COR-L47 (cell line): ENCODE measurements around the gene ADAMTS16.

Experiments used
- DNase-seq: peaks from one replicate; lab custom pipeline; 2025; lab: John Stamatoyannopoulos, UW

Gene ADAMTS16

GRCh38 chr5:5234912-5235311, 94.8 kb downstream of the ADAMTS16 start:
- no peak for DNase-seq

DNA sequence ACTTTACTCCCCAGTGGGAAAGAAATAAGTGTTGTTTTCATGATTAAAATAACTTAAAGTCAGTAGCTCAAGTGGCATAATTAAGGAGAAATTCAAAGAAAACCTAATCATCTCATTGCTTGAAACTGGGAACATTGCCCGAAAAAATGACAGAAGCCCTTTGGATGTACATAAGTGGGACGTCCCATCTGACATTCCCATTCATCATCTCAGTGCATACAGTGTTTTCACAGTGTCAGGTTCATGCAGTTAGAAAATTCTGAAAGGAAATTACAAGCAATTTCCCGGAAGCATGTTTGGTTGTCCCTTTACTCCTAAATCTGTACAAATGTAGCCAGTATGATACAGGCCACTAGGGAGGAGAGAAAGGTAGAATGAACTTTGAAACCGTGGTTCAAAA, 95.6 kb downstream of the ADAMTS16 start:
- no peak for DNase-seq

DNA sequence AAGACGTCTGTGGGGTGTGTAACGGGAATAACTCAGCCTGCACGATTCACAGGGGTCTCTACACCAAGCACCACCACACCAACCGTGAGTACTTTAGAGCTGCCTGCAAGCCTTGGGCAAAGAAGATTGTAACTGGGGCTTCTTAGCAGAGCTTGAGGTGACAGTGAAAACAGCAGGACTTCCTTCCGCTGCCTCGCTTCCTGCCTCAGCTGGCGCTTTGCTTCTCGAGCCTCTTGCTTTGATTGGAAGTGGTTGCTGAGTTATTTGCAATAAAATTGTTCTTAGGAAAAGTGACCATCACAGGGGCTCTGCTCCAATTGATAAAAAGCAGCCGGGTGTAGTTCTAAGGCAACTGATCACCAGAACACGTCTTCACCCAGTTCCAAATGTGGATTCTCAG, 99.1 kb downstream of the ADAMTS16 start:
- no peak for DNase-seq

GRCh38 chr5:5240234-5240633, 100.1 kb downstream of the ADAMTS16 start:
- no peak for DNase-seq

GRCh38 chr5:5242056-5242455, 101.9 kb downstream of the ADAMTS16 start:
- DNase-seq = no peak

- no peak for DNase-seq
Observed at GRCh38 chr5:5246736-5247135, 106.6 kb downstream of the ADAMTS16 start.

- no peak for DNase-seq
Observed at GRCh38 chr5:5250758-5251157, 110.6 kb downstream of the ADAMTS16 start.

DNA sequence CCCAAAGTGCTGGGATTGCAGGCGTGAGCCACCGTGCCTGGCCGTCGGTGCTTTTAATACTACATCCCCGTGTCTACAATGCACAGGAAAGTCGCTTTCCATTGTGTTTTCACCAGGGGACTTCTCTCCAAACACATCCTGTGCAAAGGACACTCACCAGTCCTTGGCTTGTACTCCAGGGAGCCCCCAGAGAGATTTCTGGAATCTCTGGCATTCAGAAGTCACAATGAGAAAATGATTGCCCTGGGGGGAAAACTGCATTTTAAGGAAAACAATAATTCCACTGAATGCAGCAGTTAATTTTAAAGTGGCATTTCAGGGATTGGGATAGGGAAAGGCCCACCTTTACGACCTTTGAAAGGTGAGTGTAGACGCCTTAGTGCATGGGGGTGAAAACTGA, 112.0 kb downstream of the ADAMTS16 start:
- no peak for DNase-seq

- DNase-seq = no peak
Observed at GRCh38 chr5:5257353-5257752, 117.2 kb downstream of the ADAMTS16 start.

DNA sequence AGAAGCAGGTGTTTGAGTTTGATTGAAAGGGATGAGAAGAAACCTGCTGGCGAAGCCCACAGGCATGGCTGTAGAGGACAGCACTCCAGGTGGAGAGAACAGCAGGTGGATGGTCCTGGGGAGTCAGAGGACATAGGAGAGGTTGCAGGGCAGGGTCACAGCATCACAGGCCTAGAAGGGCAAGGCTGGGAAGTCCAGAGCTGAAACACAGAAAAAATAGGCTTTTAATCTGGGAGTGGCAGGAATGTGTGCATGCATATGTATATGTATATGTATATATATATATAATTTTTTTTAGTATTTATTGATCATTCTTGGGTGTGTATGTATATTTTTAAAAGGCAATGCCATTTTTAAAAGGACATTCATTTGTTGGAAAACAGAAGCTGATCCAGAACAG, 118.4 kb downstream of the ADAMTS16 start:
- no peak for DNase-seq

DNA sequence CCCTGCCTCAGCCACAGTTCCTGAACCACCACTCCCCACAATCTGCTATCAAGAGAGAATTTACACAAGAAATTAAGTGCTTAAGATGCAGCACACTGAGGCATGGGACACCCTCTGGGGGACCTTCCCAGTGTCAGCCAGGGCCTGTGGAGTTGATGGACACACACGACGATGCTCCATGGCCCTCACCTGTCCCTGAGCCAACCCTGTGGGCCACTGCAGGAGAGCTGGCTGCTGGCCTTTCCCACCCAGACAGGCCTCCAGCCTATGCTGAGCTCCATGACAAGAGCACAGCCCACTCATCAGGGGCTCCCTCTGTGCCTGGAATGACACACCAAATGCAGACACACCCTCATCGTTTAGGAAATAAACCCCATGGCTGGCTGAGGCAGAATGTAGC, 124.6 kb downstream of the ADAMTS16 start:
- DNase-seq = no peak

GRCh38 chr5:5266297-5266696, 126.2 kb downstream of the ADAMTS16 start:
- DNase-seq = no peak

DNA sequence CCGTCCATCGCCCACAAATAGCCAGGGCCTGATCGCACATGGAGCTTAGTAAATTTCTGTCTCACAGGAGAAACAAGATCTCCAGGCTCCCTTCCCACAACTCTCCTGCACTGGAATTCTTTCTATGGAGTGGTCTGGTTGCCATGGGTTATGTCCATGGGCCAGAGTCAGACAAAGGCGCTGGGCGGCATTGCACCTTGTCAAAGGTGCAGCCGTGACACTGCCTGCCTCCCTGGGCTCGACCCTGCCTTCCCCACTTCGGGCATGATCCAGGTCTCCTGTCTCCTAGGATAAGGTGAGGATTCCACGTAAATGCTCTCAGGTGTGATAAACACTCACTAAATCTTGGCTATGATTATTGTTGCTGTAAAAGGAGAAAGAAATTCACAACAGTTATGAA, 130.0 kb downstream of the ADAMTS16 start:
- no peak for DNase-seq

DNA sequence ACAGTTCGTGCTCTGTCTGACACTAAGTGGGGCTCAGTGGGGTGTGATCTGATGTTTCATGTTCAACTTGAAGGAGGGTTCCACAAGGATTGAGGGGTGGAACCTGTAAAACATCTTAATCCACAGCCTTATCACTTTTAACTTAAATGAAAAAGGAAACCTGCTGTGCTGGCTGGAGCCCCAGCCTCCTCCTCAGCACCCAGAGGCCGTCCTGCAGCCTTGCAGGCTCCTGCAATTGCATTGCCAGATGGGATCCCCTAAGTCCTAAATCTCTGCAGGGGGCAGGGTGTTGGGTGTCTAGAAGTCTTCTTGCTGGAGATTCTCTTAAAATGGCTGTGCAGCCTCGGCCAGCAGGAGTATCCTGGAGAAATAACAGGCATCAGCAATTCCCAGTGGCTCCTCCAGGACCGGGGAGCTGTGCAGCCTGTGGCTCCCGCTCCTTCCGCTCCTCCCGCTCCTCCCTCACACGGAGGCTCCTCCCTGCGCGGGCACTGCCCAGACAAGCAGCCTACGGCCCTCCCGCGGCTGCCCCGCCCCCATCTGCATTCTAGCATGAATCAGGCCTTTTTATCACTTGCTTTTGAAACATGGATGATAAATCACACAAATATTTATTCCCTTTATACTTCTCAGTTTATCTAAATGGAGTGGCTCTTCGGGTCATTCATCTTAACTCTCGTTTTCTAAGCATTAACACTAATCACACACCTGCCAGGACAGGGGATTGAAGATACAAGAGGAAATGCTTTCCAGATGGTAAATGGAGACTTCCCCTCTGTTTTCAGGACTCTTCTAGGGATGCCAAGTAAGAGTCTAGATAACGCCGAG, 131.0 kb downstream of the ADAMTS16 start:
- no peak for DNase-seq

DNA sequence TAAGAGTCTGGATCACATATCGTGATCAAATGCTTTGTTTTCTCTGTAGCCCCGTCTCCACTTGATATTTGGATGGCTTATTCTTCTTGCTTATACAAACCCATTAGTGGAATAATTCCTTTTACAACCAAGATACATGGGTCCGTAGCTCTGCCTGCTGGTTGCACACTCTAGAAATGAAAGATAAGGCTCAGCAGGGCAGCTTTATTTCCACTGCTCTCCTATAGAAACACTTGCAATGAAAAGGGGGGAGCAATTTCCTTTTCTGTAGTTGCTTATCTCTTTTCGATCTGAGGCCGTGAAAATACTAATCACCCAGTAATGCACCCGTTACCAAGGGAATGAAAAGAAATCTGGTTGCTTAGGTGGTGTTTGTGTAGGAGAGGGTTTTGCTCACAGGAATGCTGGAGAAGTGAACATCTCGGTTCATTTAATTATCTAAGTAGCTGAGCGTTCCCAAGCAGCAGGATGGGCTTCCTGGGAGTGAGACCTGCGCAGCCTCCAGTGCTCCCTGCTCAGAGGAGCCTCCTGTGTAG, 131.7 kb downstream of the ADAMTS16 start:
- no peak for DNase-seq

DNA sequence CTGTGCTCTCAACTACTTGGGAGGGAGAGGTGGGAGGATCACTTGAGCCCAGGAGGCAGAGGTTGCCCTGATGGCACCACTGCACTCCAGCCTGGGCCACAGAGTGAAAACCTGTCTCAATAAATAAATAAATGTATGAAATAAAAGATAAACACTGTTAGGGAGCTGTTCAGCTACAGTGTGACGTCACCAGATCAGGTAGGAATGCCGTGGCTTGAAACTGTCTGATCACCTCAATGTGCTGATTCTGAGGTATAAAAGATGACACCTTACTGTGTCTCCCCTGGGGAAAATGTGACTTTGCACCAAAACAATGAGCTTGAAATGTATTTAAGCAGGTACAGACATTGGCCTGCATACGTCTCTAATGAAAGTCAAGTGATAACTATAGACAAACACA, 133.3 kb downstream of the ADAMTS16 start:
- DNase-seq = no peak

DNA sequence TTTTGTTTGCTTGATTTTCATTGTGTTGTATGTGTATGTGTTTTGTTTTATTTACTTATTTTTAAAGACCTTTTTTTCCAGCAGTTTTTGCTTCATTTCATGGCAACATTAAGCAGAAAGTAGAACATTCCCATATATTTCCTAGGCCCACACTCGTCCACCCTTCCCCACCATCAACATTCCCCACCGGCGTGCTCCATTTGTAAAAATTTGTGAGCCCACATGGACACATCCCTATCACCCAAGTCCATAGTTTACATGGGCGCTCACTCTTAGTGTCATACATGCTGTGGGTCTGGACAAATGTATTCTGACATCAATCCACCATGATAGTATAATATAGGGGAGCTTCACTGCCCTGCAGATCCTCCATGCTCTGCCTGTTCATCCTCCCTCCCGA, 133.8 kb downstream of the ADAMTS16 start:
- no peak for DNase-seq

DNA sequence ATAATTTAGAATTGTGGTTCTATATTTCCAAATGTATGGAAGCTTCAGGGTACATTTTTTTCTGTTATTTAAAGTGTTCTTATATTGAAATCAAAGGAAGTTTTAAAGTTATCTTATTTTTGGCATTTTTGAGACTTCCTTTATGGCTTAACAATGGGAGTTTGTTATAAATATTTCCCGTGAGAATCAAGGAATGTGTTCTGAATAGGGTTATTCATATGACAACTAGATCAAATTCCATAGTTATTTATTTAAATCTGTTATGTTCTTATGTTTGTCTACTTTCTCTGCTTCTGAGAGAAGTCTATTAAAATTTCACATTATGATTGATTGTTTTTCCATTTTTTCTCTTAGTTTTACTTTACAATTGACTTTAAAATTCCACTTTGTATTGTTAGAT, 135.1 kb downstream of the ADAMTS16 start:
- DNase-seq = no peak

DNA sequence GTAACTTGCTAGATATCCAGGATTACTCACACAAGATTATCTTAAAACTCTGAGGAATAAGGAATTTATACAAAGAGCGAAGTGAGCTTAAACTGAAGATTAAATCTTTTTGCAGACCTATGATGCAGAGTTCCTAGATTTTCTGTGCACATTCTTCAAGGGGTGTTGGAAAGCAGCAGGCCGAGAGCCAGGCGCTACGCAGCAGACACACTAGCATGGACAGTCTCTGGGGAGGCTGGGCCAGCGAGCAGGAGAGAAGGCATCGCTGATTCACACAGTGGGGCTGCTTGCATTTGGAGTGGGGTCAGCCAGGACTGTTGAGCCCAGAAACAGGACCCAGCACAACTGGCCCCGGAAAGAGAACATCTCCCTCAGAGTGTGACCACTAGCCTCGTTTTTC, 136.3 kb downstream of the ADAMTS16 start:
- DNase-seq = no peak

DNA sequence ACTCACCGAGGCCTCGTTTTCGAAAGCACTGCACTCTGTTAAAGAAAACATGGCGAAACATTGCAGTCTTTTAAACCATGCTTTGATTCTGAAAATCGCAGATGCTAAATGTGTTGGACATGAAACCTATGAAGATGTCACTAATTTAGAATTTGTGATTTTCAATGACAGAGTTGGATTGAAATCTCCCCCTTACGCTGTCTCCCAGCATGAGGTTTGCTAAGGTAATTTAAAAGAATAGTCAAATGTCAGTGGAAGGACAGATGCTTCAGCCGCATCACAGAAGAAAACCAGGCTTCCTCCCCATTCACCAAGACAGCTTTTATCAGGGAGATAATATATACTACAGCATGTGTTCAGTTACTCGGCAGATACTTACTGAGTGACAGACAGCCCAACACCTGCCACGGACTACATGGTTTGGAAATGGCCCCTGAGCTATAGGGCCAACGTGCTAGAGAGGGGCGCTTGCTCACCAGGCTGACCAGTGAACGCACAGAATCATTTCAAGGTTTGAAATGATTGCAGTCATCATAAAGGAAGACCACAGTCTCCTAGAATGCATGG, 136.9 kb downstream of the ADAMTS16 start:
- DNase-seq = no peak

- no peak for DNase-seq
Observed at GRCh38 chr5:5278201-5278814, 138.2 kb downstream of the ADAMTS16 start.

DNA sequence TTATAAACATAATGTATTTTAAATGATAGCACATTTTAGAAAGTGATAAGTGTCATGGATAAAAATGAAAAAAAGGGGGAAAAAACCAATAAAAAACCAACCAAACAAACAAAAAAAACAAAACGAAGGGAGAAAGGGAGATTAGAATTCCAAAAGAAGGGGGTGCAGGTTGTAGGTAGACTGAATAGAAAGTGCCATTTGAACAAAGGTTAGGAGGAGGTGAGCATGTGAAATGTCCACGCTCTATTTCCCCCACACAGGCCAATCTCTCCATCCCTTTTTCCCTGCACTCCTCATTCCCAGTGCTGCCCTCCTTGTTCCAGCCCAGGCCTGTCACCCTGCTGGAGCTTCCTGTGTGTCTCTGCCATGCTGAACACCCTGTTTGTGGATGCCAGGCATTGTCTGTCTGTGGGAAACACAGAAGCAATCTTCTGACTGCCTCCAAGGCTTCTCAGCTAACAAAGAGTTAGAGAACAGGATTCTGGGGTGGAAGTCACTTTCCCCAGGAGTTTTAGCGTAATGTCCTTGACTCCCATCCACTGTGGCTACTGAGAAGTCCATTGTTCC, 138.8 kb downstream of the ADAMTS16 start:
- no peak for DNase-seq

DNA sequence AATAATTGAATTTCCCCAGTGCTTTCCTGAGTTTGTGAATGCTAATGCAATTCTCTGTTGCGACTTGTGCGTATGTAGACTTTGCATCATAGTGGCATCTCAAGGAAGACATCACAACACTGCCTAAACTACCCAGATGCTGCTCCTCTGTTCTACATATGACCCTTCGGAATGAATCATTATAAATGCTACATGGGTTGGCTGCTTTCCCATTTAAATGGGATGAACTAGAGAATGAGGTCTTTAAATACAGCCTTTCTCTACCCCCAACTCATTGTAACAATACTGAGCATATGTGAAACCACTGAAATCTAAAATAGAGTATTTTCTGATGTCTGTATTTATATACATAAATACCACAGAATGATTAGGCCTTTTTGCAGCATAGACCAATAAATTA, 145.8 kb downstream of the ADAMTS16 start:
- DNase-seq = no peak
